ENCODE measurements around the gene KCNK15.

KCNK15 gene

GRCh38 chr20:44790638-44791393 is 45.2 kb downstream of the KCNK15 start:
- Histone ChIP-seq H2AFZ (ENCODE audit: low read length) (no peak overlapping the region), H3K4me1 (ENCODE audit: insufficient read depth, low read length, poor library complexity, severe bottlenecking) (no peaks in the 10 kb centered on the region), H3K79me2 (ENCODE audit: insufficient read depth, low read length) (no peaks in the 10 kb centered on the region), H3K9me3 (ENCODE audit: insufficient read depth, low read depth, low read length) (no peaks in the 10 kb centered on the region), H3K4me2 (ENCODE audit: low read depth, low read length, poor library complexity, severe bottlenecking) (no peak overlapping the region), H3K9ac (ENCODE audit: low read depth, low read length, poor library complexity, severe bottlenecking) (no peak overlapping the region), H3K9me2 (replicated peaks; ENCODE audit: low read depth, low read length) (no peaks in the 10 kb centered on the region), H3F3A (ENCODE audit: low read depth) (no peaks in the 10 kb centered on the region), H3K4me3 (ENCODE audit: low read length, poor library complexity, severe bottlenecking) (no peak overlapping the region), H4K20me1 (ENCODE audit: insufficient read depth, low read length, poor library complexity, severe bottlenecking) (no peaks in the 10 kb centered on the region), H3K36me3 (ENCODE audit: insufficient read depth, low read length) (no peaks in the 10 kb centered on the region), H3K27me3 (ENCODE audit: insufficient read depth, low read length, poor library complexity, severe bottlenecking) (no peaks in the 10 kb centered on the region)
- TF ChIP-seq EZH2phosphoT487 (IDR thresholded peaks at IDR 0.05; ENCODE audit: borderline replicate concordance): no peak
- TF ChIP-seq CTCF (conservative IDR thresholded peaks at IDR 0.05; ENCODE audit: low read length): no peak

- Histone ChIP-seq H3F3A (ENCODE audit: low read depth) (no peaks in the 10 kb centered on the region), H3K9me3 (ENCODE audit: insufficient read depth, low read depth, low read length) (no peaks in the 10 kb centered on the region), H3K9ac (ENCODE audit: low read depth, low read length, poor library complexity, severe bottlenecking) (no peak overlapping the region), H4K20me1 (ENCODE audit: insufficient read depth, low read length, poor library complexity, severe bottlenecking) (no peaks in the 10 kb centered on the region), H3K4me3 (ENCODE audit: low read length, poor library complexity, severe bottlenecking) (no peak overlapping the region), H3K4me1 (ENCODE audit: insufficient read depth, low read length, poor library complexity, severe bottlenecking) (no peaks in the 10 kb centered on the region), H3K9me2 (replicated peaks; ENCODE audit: low read depth, low read length) (no peaks in the 10 kb centered on the region), H3K27me3 (ENCODE audit: insufficient read depth, low read length, poor library complexity, severe bottlenecking) (no peaks in the 10 kb centered on the region), H3K79me2 (ENCODE audit: insufficient read depth, low read length) (no peaks in the 10 kb centered on the region), H3K4me2 (ENCODE audit: low read depth, low read length, poor library complexity, severe bottlenecking) (no peak overlapping the region), H2AFZ (ENCODE audit: low read length) (no peak overlapping the region), H3K36me3 (ENCODE audit: insufficient read depth, low read length) (no peaks in the 10 kb centered on the region)
- TF ChIP-seq CTCF (conservative IDR thresholded peaks at IDR 0.05; ENCODE audit: low read length) (no peak), EZH2phosphoT487 (IDR thresholded peaks at IDR 0.05; ENCODE audit: borderline replicate concordance) (no peak)
Observed at GRCh38 chr20:44792796-44793195, 47.1 kb downstream of the KCNK15 start.

GRCh38 chr20:44795836-44796235 is 50.2 kb downstream of the KCNK15 start:
- no peaks in the 10 kb centered on the region for H3K4me1 ChIP-seq (ENCODE audit: insufficient read depth, low read length, poor library complexity, severe bottlenecking)
- no peaks in the 10 kb centered on the region for H3K9me2 ChIP-seq (replicated peaks; ENCODE audit: low read depth, low read length)
- H4K20me1 ChIP-seq (ENCODE audit: insufficient read depth, low read length, poor library complexity, severe bottlenecking): no peaks in the 10 kb centered on the region
- no peaks in the 10 kb centered on the region for H3K79me2 ChIP-seq (ENCODE audit: insufficient read depth, low read length)
- no peak overlapping the region for H3K4me3 ChIP-seq (ENCODE audit: low read length, poor library complexity, severe bottlenecking)
- H3F3A ChIP-seq (ENCODE audit: low read depth): no peaks in the 10 kb centered on the region
- no peak overlapping the region for H3K9ac ChIP-seq (ENCODE audit: low read depth, low read length, poor library complexity, severe bottlenecking)
- no peak overlapping the region for H2AFZ ChIP-seq (ENCODE audit: low read length)
- TF ChIP-seq CTCF (conservative IDR thresholded peaks at IDR 0.05; ENCODE audit: low read length) (no peak), EZH2phosphoT487 (IDR thresholded peaks at IDR 0.05; ENCODE audit: borderline replicate concordance) (no peak)
- H3K9me3 ChIP-seq (ENCODE audit: insufficient read depth, low read depth, low read length): no peaks in the 10 kb centered on the region
- no peaks in the 10 kb centered on the region for H3K27me3 ChIP-seq (ENCODE audit: insufficient read depth, low read length, poor library complexity, severe bottlenecking)
- H3K36me3 ChIP-seq (ENCODE audit: insufficient read depth, low read length): no peaks in the 10 kb centered on the region
- H3K4me2 ChIP-seq (ENCODE audit: low read depth, low read length, poor library complexity, severe bottlenecking): no peak overlapping the region
